Liver (tissue), 9 donors: ENCODE data around the gene C10orf105. TPM values are rescaled to one million over a fixed set of nuclear protein-coding genes. Genes with fewer than 3 reads are reported as not detected.

ENCODE experiments used
- DNase-seq: peaks from one replicate; pipeline ENCODE4 v3.0.0-alpha.2; 2017; ENCODE audit warnings: low spot score
- H3K27ac ChIP-seq, 2 donors: one replicate each; pipeline ENCODE4 v1.7.0; 2013; ENCODE audit warnings: inconsistent platforms in 2 of 2, low read length in 2 of 2, control low read depth in 1 of 2, low read depth in 1 of 2, mild to moderate bottlenecking in 1 of 2
- H3K27me3 ChIP-seq, 4 donors: one replicate each; pipeline versions ENCODE4 v1.6.1 to v1.7.0; 2013; ENCODE audit warnings: low read length in 3 of 4, inconsistent platforms in 1 of 4, mild to moderate bottlenecking in 1 of 4, moderate library complexity in 1 of 4; ENCODE audit not compliant: control insufficient read depth in 4 of 4, insufficient read depth in 4 of 4
- H3K36me3 ChIP-seq, 4 donors: one replicate each; pipeline versions ENCODE4 v1.6.1 to v1.7.0; 2013; ENCODE audit warnings: low read length in 3 of 4, mild to moderate bottlenecking in 3 of 4, low read depth in 1 of 4, moderate library complexity in 1 of 4; ENCODE audit not compliant: control insufficient read depth in 4 of 4, insufficient read depth in 3 of 4
- H3K4me1 ChIP-seq, 4 donors: one replicate each; pipeline versions ENCODE4 v1.6.1 to v1.7.0; 2013; ENCODE audit warnings: low read length in 3 of 4, mild to moderate bottlenecking in 3 of 4, moderate library complexity in 1 of 4; ENCODE audit not compliant: control insufficient read depth in 4 of 4, insufficient read depth in 4 of 4
- H3K4me3 ChIP-seq, 3 donors: one replicate each; pipeline versions ENCODE4 v1.6.1 to v1.7.0; 2013; ENCODE audit warnings: low read length in 3 of 3, control low read depth in 1 of 3, low read depth in 1 of 3, mild to moderate bottlenecking in 1 of 3
- H3K9ac ChIP-seq, 2 donors: one replicate each; pipeline ENCODE4 v1.7.0; 2013; ENCODE audit warnings: low read length in 2 of 2, mild to moderate bottlenecking in 2 of 2, moderate library complexity in 2 of 2, control low read depth in 1 of 2, low read depth in 1 of 2
- H3K9me3 ChIP-seq, 4 donors: one replicate each; pipeline versions ENCODE4 v1.6.1 to v1.7.0; 2013; ENCODE audit warnings: low read length in 3 of 4; ENCODE audit not compliant: control insufficient read depth in 4 of 4
- ATF3 ChIP-seq: IDR thresholded peaks from 2 replicates; pipeline ENCODE4 v1.6.1; 2016; ENCODE audit warnings: antibody characterized with exemption
- CTCF ChIP-seq: fragments of 150-350 bp; IDR thresholded peaks from 2 replicates; pipeline ENCODE4 v1.5.1; 2017; ENCODE audit warnings: improper control_type of control experiment, low read depth, low read length; ENCODE audit not compliant: missing input control
- EGR1 ChIP-seq, 2 donors: IDR thresholded peaks; 2 replicates each; pipeline ENCODE4 v1.6.1; 2016 to 2018; ENCODE audit warnings: antibody characterized with exemption in 2 of 2, low read depth in 2 of 2
- FOXA1 ChIP-seq: IDR thresholded peaks from 2 replicates; pipeline ENCODE4 v1.6.1; 2016; ENCODE audit warnings: antibody characterized with exemption
- FOXA2 ChIP-seq: IDR thresholded peaks from 2 replicates; pipeline ENCODE4 v1.6.1; 2016; ENCODE audit warnings: antibody characterized with exemption
- GABPA ChIP-seq, 2 donors: IDR thresholded peaks in 1 of 2; conservative IDR thresholded peaks in 1 of 2; 2 replicates each; pipeline ENCODE4 v1.6.1; 2016; ENCODE audit warnings: antibody characterized with exemption in 2 of 2, mild to moderate bottlenecking in 1 of 2, moderate library complexity in 1 of 2
- HNF4A ChIP-seq, 2 donors: conservative IDR thresholded peaks; 2 replicates each; pipeline ENCODE4 v1.6.1; 2016; ENCODE audit warnings: antibody characterized with exemption in 2 of 2, mild to moderate bottlenecking in 2 of 2
- HNF4G ChIP-seq: IDR thresholded peaks from 2 replicates; pipeline ENCODE4 v1.6.1; 2016; ENCODE audit warnings: antibody characterized with exemption
- JUND ChIP-seq, 2 donors: IDR thresholded peaks; 2 replicates each; pipeline ENCODE4 v1.6.1; 2016; ENCODE audit warnings: antibody characterized with exemption in 2 of 2
- NR2F2 ChIP-seq: IDR thresholded peaks from 2 replicates; pipeline ENCODE4 v1.6.1; 2016; ENCODE audit warnings: antibody characterized with exemption
- REST ChIP-seq: IDR thresholded peaks from 2 replicates; pipeline ENCODE4 v1.6.1; 2016; ENCODE audit warnings: antibody characterized with exemption, mild to moderate bottlenecking
- RXRA ChIP-seq, 2 donors: IDR thresholded peaks; 2 replicates each; pipeline ENCODE4 v1.6.1; 2017 to 2018; ENCODE audit warnings: antibody characterized with exemption in 2 of 2, mild to moderate bottlenecking in 1 of 2
- SP1 ChIP-seq: IDR thresholded peaks from 2 replicates; pipeline ENCODE4 v1.6.1; 2018; ENCODE audit warnings: antibody characterized with exemption, mild to moderate bottlenecking
- TAF1 ChIP-seq: conservative IDR thresholded peaks from 2 replicates; pipeline ENCODE4 v1.6.1; 2016; ENCODE audit warnings: antibody characterized with exemption, mild to moderate bottlenecking
- YY1 ChIP-seq: IDR thresholded peaks from 2 replicates; pipeline ENCODE4 v1.6.1; 2016; ENCODE audit warnings: antibody characterized with exemption, mild to moderate bottlenecking
- WGBS: extraction: QIAGEN DNeasy Blood & Tissue Kit; methylation state at CpG from one replicate; pipeline ENCODE4 v1.1.7; 2013; 5-methylcytosine and 5-hydroxymethylcytosine counted together
- polyA plus RNA-seq, 2 donors: library from polyadenylated mRNA; stranded (reverse) in 1 of 2; unstranded in 1 of 2; fragments of 200-250 nt in 1 of 2; fragments of >200 nt in 1 of 2; fragmentation: Nextera tagmentation in 1 of 2; extraction: Ambion mirVana in 1 of 2; gene quantifications; one replicate each; pipeline versions ENCODE4 v1.2.1 to v1.2.3, GENCODE V29; 2013 to 2015
- total RNA-seq, 2 donors: library from RNA; depleted of rRNA; stranded (reverse); fragments of >200 nt; gene quantifications; one replicate each; pipeline ENCODE4 v1.2.3, GENCODE V29; 2014
- TF ChIP-seq, protein P1 (sequence below): IDR thresholded peaks from 2 replicates; pipeline ENCODE4 v1.6.1; 2016; ENCODE audit warnings: antibody characterized with exemption
- TF ChIP-seq, protein P2 (sequence below): IDR thresholded peaks from 2 replicates; pipeline ENCODE4 v1.6.1; 2016; ENCODE audit warnings: antibody characterized with exemption
- donor health status: healthy.
- donor health status: healthy.
- donor health status: healthy.
- donor health status: healthy.
- donor health status: healthy.

Gene C10orf105
- total and polyA plus RNA-seq, 4 donors = under 0.01 to 0.07 TPM; not detected in 2

GRCh38 chr10:71698737-71699136, 20.8 kb downstream of the C10orf105 start:
- no peaks in the 10 kb centered on the region for H3K4me1 ChIP-seq
- 87% methylated on average over 5 of the region's 5 CpGs for WGBS
- TF ChIP-seq, protein P1, sequence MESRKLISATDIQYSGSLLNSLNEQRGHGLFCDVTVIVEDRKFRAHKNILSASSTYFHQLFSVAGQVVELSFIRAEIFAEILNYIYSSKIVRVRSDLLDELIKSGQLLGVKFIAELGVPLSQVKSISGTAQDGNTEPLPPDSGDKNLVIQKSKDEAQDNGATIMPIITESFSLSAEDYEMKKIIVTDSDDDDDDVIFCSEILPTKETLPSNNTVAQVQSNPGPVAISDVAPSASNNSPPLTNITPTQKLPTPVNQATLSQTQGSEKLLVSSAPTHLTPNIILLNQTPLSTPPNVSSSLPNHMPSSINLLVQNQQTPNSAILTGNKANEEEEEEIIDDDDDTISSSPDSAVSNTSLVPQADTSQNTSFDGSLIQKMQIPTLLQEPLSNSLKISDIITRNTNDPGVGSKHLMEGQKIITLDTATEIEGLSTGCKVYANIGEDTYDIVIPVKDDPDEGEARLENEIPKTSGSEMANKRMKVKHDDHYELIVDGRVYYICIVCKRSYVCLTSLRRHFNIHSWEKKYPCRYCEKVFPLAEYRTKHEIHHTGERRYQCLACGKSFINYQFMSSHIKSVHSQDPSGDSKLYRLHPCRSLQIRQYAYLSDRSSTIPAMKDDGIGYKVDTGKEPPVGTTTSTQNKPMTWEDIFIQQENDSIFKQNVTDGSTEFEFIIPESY = no peak
- TF ChIP-seq REST (no peak), RXRA (IDR thresholded peaks at IDR 0.05) (no peak), GABPA (IDR thresholded peaks at IDR 0.05 in 1 of 2, conservative IDR thresholded peaks at IDR 0.05 in 1 of 2) (no peak), HNF4G (no peak), ATF3 (no peak), NR2F2 (no peak), FOXA2 (no peak), FOXA1 (no peak), HNF4A (conservative IDR thresholded peaks at IDR 0.05) (no peak), SP1 (no peak), YY1 (no peak)
- TF ChIP-seq, protein P2, sequence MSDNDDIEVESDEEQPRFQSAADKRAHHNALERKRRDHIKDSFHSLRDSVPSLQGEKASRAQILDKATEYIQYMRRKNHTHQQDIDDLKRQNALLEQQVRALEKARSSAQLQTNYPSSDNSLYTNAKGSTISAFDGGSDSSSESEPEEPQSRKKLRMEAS = no peak
- no peak for DNase-seq
- no peaks in the 10 kb centered on the region for H3K9me3 ChIP-seq
- H3K27me3 ChIP-seq = no peaks in the 10 kb centered on the region
- no peak overlapping the region for H3K27ac ChIP-seq
- no peaks in the 10 kb centered on the region for H3K36me3 ChIP-seq
- no peak overlapping the region for H3K9ac ChIP-seq
- no peak overlapping the region for H3K4me3 ChIP-seq

DNA sequence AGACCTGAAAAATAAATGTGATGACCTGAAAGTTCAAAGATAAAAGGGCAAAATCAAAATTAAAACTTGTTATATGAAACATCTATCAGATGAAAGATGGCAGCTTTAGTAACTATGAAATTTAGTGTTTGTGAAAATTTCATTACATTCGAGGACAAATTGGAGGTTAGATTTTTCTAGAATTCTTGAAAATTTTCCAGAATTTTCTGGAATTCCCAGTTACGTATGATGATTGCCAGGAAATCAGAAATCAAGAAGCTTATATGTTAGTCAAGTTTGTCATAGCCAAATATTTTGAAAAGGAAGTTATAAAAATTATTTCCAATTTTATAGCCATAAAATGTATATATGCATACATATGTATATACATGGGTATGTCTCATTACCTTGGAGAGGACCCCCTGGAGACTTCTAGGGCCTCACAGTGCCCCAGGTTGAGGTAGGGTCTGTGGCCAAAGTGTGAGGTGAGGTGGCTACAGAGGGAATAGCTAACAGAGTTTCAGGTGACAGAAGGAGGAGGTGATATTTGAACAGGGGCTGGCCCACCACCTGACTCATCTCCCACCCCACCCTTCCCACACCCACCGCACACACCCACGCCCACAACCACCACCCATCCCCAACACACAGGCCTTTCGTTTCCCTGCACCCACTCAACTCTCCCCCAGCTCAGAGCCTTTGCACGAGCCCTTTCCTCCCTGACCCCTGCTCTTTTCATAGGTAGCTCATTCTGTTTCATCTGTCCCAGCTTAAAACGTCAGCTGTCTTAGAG, 21.5 kb downstream of the C10orf105 start:
- no peak overlapping the region for H3K27ac ChIP-seq
- H3K4me3 ChIP-seq = no peak overlapping the region
- H3K9ac ChIP-seq = no peak overlapping the region
- no peaks in the 10 kb centered on the region for H3K27me3 ChIP-seq
- WGBS = 74% methylated on average over 7 of the region's 7 CpGs
- H3K9me3 ChIP-seq = no peaks in the 10 kb centered on the region
- no peaks in the 10 kb centered on the region for H3K36me3 ChIP-seq
- H3K4me1 ChIP-seq = no peaks in the 10 kb centered on the region
- DNase-seq = no peak
- TF ChIP-seq CTCF (no peak), GABPA (IDR thresholded peaks at IDR 0.05 in 1 of 2, conservative IDR thresholded peaks at IDR 0.05 in 1 of 2) (no peak), RXRA (IDR thresholded peaks at IDR 0.05) (no peak), FOXA2 (no peak), EGR1 (IDR thresholded peaks at IDR 0.05; ENCODE audit: low read depth in 2 of 2) (no peak), HNF4G (no peak), NR2F2 (no peak), ATF3 (no peak), TAF1 (no peak), YY1 (no peak), FOXA1 (no peak), REST (no peak), JUND (IDR thresholded peaks at IDR 0.05) (no peak), SP1 (no peak)
- TF ChIP-seq, protein P2 = no peak
